ENCODE data around the gene GMEB2.
"Not testable (repeated sequence)": the region's sequence is repeated elsewhere in the genome, so short reads cannot be mapped to it uniquely, and the experiment has no call there.

The GMEB2 gene

DNA sequence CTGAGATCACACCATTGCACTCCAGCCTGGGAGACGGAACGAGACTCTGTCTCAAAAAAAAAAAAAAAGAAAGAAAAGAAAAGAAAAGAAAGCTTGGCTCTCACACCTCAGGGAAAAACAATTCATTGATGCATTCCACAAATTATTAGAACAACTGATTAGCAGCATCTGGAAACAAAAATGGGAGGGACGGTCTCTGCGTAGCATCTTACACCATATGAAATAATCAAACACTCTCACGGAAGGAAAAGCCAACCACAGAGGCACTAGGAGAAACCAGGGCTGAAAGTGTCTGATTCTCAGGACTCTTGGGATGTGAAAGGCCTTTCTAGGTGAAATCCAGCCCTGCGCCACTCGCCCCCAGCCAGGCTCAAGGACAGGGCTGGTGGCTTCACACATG, 50.6 kb downstream of the GMEB2 start:
- H3K27ac ChIP-seq = no peak overlapping the region
- TF ChIP-seq ZFX (IDR thresholded peaks at IDR 0.05; ENCODE audit: borderline replicate concordance) = no peak
- TF ChIP-seq, protein P1, sequence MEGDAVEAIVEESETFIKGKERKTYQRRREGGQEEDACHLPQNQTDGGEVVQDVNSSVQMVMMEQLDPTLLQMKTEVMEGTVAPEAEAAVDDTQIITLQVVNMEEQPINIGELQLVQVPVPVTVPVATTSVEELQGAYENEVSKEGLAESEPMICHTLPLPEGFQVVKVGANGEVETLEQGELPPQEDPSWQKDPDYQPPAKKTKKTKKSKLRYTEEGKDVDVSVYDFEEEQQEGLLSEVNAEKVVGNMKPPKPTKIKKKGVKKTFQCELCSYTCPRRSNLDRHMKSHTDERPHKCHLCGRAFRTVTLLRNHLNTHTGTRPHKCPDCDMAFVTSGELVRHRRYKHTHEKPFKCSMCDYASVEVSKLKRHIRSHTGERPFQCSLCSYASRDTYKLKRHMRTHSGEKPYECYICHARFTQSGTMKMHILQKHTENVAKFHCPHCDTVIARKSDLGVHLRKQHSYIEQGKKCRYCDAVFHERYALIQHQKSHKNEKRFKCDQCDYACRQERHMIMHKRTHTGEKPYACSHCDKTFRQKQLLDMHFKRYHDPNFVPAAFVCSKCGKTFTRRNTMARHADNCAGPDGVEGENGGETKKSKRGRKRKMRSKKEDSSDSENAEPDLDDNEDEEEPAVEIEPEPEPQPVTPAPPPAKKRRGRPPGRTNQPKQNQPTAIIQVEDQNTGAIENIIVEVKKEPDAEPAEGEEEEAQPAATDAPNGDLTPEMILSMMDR (IDR thresholded peaks at IDR 0.05) = no peak

DNA sequence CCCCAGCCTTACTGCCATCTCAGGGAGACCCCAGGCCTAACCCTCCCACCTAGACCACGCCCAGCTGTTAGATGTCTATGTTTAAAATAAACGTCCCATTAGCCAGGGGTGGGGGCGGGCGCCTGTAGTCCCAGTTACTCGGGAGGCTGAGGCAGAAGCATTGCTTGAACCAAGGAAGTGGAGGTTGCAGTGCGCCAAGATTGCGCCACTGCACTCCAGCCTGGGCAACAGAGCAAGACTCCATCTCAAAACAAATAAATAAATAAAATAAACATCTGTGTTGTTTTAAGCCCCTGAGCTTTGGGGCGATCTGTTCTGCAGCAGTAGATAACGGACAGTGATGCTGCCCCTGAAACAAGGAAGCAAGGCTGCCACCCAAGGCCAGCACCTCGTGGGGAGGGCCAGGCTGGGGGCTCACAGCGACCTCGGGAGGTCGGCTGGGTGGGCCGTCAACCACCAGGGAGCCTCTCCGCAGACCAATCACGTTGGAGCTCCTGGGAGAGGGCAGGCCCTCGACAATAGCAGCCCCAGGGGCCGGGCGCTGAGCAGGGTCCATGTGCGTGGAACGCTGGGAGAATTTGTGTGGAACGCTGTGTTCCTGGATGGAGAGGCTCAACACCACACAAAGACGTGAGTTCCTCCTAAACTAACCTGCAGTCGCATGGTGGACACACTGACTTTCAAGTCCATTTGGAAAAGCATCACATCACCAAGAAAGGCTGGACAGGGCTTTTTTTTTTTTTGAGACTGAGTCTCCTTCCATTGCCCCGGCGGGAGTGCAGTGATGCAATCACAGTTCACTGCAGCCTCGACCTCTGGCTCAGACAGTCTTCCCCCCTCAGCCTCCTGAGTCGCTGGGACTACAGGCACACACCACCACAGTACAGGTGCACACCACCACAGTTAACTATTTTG, 51.8 kb downstream of the GMEB2 start:
- no peak overlapping the region for H3K27ac ChIP-seq
- TF ChIP-seq ZFX (IDR thresholded peaks at IDR 0.05; ENCODE audit: borderline replicate concordance) = no peak
- TF ChIP-seq, protein P1 (IDR thresholded peaks at IDR 0.05) = no peak

DNA sequence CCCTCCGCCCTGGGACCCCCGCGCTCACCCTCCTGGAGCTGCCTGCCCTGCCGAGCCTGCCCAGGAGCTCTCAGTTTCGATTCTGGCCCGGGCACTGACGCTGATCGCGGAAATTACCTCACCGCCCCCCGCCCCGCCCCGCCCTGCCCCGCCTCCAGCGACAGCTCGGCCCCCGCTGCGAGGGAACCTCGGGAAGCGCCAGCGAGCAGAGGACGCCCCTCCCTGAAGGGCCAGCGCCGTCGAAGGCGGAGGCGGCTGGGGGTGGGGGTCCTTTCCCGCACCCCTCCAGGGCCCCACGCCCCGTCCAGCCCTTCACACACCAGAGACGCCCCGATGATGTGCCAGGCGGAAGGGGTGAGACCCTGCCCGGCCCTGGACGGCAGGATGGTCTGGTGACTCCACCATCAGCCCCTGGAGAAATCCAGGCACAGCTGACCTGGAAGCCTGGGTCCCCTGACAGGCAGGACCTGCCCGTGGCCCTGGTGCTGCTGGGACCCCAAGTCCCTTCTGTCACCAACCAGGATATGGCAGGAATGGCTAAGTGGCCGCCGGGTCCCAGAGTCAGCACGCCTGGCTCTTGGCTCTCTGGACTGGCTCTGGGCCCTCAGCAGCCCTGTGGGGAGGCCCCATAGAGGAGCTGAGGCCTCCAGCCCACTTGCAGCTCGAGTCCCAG, 52.6 kb downstream of the GMEB2 start, which contains the start of gene HELZ2:
Gene HELZ2, minus strand, starts transcription at position 84 of the 673 bp plus-strand sequence. CDS start 1,854 bp downstream, outside the sequence.
- TF ChIP-seq, protein P1 (IDR thresholded peaks at IDR 0.05) = no peak
- TF ChIP-seq ZFX (IDR thresholded peaks at IDR 0.05; ENCODE audit: borderline replicate concordance) = no peak
- H3K27ac ChIP-seq = no peak within 1 kb of the TSS

DNA sequence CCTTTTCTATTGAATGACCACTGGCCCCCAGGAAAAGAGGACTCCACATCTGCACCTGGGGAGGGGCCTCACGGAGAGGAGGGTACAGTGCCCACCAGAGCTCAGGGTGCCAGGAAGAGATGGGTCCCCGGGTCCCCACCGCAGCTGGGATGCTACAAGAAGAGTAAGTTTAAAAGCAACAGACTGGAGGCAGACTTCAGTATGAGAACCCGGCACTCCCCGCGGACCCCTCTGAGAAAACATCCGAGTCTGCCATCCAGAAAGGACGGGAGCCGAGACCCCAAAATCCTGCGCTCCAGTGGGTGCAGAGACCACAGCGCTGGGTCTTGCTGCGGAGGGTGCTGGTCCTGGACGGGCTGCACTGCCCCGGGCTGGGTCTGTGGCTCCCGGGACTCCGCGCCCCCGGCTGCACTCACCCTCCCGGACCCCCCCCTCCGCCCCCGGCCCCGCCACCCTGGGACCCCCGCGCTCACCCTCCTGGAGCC, 53.2 kb downstream of the GMEB2 start:
- TF ChIP-seq, protein P1 (IDR thresholded peaks at IDR 0.05) = no peak
- TF ChIP-seq ZFX (IDR thresholded peaks at IDR 0.05; ENCODE audit: borderline replicate concordance) = no peak
- H3K27ac ChIP-seq = no peak overlapping the region

DNA sequence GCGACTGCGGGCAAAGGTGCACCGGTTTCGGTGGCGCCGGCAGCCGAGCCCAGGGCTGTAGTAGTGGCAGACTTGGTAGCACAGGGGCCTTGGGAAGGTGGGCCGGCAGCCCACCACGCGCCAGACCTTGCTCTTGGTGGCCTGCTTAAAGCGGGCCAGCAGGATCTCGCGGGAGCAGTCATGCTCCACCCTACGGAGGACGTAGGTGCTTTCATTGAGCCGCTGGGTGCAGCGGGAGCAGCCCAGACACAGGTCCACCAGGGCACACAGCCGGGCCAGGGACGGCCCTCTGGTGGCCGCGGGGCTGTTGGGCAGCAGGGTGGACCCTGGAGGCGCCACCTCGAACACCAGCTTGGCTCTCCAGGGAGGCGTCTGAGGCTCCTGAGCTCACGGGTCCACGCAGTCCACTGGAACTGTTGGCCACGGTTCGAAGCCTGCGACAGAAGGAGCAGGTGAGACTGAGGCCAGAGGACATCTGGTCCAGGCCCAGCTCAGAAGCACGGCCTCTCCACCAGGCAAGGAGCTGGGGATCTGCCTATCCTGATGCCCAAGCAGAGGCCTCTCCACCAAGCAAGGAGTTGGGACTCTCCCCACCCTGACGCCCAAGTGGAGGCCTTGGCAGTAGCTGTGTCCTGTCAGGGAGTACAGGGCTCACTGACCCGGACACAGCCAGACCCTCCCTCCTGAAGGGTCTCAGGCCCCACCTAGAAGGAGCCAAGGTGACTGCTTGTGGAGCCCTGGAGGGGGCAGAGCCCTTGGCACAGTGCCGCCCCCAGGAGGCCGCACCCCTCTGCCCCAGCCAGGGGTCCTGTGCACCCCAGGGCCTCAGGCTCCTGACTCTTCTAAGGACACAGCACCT, 53.9 kb downstream of the GMEB2 start:
- no peak overlapping the region for H3K27ac ChIP-seq
- no peak for TF ChIP-seq ZFX (IDR thresholded peaks at IDR 0.05; ENCODE audit: borderline replicate concordance)
- TF ChIP-seq, protein P1 (IDR thresholded peaks at IDR 0.05) = 0 out of 2 replicates have a peak, but pooled peaks have one; percentile 6

DNA sequence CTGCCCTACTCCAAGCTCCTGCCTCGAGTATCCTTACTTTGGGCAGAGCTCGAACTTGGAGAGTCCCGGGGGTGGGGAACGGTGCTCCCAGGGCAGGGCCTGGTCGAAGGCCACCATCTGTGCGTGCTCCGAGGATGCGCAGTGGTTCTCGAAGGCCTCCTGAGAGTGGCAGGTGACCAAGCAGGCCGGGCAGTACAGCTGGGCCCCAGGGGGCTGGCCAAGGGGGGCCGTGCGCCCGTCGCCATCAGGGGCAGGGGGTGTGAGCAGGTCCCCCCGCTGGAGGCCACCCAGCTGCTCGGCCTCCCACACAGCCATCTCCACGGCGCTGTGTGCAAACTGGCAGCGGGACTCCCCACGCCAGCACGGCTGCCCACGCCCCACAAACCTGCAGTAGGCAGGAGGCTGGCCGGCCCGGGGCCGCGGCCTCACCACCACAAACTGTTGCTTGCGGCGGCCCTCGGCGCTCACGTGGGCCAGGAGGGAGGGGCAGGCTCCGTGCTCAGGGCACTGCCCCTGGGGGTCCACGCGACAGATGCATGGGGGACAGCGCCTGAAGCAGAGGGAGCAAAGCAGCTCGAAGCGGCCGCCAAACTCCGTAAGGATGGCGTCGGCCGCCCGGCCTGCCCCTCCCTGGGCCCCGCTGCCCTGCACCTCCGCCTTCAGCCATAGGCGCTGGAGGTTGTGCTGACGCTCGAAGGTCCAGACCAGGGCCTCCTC, 54.7 kb downstream of the GMEB2 start:
- H3K27ac ChIP-seq = no peak overlapping the region
- TF ChIP-seq, protein P1 (IDR thresholded peaks at IDR 0.05) = no peak

DNA sequence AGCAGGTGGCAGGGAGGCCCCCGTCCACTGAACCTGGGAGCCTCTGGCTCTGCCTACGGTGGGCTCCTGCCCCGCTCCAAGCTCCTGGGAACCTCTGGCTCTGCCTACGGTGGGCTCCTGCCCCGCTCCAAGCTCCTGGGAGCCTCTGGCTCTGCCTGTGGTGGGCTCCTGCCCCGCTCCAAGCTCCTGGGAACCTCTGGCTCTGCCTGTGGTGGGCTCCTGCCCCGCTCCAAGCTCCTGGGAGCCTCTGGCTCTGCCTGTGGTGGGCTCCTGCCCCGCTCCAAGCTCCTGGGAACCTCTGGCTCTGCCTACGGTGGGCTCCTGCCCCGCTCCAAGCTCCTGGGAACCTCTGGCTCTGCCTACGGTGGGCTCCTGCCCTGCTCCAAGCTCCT, 55.8 kb downstream of the GMEB2 start:
- H3K27ac ChIP-seq = not testable (repeated sequence)

All from 22Rv1 (cell line).